Measurements from ENCODE around the gene AMOTL1. TPM values are rescaled to one million over a fixed set of nuclear protein-coding genes. Genes with fewer than 3 reads are reported as not detected.

AMOTL1 gene
- total and polyA plus RNA-seq, 12 donors = 3.0 to 26.7 (median 19.5) TPM

DNA sequence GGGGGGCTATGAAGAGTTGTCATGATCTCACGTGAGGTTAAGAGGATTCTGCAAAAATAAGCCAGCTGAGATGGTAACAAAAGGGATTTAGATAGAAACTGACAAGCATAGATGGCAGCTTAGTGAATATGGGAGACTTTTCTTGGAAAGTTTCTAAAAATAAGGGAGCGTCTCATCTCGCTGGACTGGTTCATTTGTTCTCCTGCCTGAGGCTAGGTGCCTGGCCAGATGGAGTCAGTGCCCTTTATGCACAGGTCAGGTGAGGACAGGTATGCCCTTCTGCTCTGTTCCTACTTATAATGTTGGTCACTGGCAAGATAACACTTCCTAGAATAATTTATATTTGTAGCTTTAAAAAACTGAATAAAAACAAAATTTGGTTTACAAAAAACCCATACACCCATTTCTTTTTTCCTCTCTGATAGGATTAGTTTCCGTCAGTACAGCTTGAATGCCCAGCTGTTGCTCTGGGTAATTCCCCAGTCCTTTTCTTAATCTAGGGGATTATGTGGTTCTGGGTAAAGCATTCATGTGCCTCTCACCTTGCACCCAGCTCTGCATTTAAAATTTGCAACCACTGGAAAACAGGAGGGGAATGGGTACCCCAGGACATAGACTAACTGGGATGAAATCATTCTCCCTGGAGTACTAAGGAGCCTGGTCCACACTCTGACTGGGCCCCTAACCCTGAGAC is 90.0 kb downstream of the AMOTL1 start:
- WGBS, 4 donors = 86 to 94% (median 90%) methylated on average over 4 of the region's 4 CpGs
- peaks cover 0 to 25% of the 10 kb centered on the region in 2 donors for H3K36me3 ChIP-seq (replicated peaks in 1 of 2)

DNA sequence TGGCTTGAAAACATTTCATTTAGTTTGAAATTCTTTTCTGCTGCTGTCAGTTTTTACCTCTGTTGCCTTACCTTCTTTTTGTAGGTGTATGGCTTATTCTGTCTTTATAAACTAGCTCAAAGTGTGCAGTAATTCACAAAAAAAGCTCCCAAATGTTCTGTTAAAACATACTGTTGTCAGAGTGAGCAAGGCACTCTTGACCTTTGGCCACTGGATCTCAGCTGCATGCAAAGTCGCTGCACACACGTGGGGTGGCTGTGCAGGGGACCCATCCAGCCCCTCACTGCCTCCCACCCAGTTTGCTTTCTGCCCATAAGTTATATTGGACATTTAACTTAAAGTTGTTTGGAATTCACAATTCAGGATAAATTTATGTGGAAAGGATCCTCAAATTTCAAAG is 92.2 kb downstream of the AMOTL1 start:
- intact Hi-C loops (cut with DNase I) = no loop called here
- no peak overlapping the region for H3K27ac ChIP-seq
- H3K36me3 ChIP-seq (replicated peaks in 1 of 2) = peaks cover 0 to 18% of the 10 kb centered on the region in 2 donors
- H3K4me1 ChIP-seq (replicated peaks in 1 of 2) = no peaks in the 10 kb centered on the region
- DNase-seq = no peak
- TF ChIP-seq, protein P1, sequence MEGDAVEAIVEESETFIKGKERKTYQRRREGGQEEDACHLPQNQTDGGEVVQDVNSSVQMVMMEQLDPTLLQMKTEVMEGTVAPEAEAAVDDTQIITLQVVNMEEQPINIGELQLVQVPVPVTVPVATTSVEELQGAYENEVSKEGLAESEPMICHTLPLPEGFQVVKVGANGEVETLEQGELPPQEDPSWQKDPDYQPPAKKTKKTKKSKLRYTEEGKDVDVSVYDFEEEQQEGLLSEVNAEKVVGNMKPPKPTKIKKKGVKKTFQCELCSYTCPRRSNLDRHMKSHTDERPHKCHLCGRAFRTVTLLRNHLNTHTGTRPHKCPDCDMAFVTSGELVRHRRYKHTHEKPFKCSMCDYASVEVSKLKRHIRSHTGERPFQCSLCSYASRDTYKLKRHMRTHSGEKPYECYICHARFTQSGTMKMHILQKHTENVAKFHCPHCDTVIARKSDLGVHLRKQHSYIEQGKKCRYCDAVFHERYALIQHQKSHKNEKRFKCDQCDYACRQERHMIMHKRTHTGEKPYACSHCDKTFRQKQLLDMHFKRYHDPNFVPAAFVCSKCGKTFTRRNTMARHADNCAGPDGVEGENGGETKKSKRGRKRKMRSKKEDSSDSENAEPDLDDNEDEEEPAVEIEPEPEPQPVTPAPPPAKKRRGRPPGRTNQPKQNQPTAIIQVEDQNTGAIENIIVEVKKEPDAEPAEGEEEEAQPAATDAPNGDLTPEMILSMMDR (IDR thresholded peaks at IDR 0.05) = no peak
- no peak for TF ChIP-seq POLR2A (IDR thresholded peaks at IDR 0.05)
- H3K4me3 ChIP-seq = no peak overlapping the region
- no peaks in the 10 kb centered on the region for H3K27me3 ChIP-seq
- WGBS, 4 donors = 89 to 97% (median 93%) methylated on average over 2 of the region's 2 CpGs
- no peaks in the 10 kb centered on the region for H3K9me3 ChIP-seq (replicated peaks in 1 of 3)

More for the DNA sequence above, 90.0 kb downstream of the AMOTL1 start:
- intact Hi-C loops (cut with DNase I) = no loop called here
- Histone ChIP-seq H3K27ac (no peak overlapping the region), H3K4me1 (replicated peaks in 1 of 2) (no peaks in the 10 kb centered on the region), H3K27me3 (no peaks in the 10 kb centered on the region), H3K4me3 (no peak overlapping the region), H3K9me3 (replicated peaks in 1 of 3) (no peaks in the 10 kb centered on the region)
- DNase-seq = no peak
- no peak for TF ChIP-seq POLR2A (IDR thresholded peaks at IDR 0.05)
- TF ChIP-seq, protein P1 (IDR thresholded peaks at IDR 0.05) = no peak

DNA sequence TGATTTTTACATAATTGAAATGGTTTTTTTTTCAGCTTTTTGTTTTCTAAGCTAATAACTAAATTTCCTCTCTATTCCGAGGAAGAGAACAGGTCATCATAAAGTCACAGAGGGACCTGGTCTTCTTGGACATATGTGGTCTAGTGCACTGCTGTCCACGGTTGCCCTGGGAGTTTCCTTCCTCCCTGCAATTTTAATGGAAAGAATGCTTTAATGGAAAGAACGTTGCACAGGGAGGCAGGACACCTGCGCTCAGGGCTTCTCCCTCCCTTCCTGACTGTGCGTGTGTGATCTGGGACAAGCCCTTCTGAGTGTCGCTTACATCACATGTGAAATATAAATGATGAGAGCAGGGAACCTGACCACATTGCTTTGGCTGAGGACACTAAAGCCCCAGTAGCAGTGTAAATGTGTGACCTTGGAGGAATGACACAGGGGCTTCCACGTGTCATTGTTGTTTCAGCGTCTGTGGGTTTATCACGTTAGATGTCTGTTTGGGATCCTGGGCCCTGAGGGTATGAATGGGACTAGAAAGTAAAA is 93.2 kb downstream of the AMOTL1 start:
- intact Hi-C loops (cut with DNase I) = no loop called here
- WGBS, 4 donors = 74 to 80% (median 77%) methylated on average over 9 of the region's 9 CpGs
- Histone ChIP-seq H3K9me3 (replicated peaks in 1 of 3) (no peaks in the 10 kb centered on the region), H3K4me1 (replicated peaks in 1 of 2) (no peaks in the 10 kb centered on the region), H3K4me3 (no peak overlapping the region), H3K36me3 (replicated peaks in 1 of 2) (peaks cover 0 to 28% of the 10 kb centered on the region in 2 donors), H3K27me3 (no peaks in the 10 kb centered on the region), H3K27ac (no peak overlapping the region)
- no peak for TF ChIP-seq POLR2A (IDR thresholded peaks at IDR 0.05)
- TF ChIP-seq, protein P1 (IDR thresholded peaks at IDR 0.05) = no peak
- DNase-seq = no peak

DNA sequence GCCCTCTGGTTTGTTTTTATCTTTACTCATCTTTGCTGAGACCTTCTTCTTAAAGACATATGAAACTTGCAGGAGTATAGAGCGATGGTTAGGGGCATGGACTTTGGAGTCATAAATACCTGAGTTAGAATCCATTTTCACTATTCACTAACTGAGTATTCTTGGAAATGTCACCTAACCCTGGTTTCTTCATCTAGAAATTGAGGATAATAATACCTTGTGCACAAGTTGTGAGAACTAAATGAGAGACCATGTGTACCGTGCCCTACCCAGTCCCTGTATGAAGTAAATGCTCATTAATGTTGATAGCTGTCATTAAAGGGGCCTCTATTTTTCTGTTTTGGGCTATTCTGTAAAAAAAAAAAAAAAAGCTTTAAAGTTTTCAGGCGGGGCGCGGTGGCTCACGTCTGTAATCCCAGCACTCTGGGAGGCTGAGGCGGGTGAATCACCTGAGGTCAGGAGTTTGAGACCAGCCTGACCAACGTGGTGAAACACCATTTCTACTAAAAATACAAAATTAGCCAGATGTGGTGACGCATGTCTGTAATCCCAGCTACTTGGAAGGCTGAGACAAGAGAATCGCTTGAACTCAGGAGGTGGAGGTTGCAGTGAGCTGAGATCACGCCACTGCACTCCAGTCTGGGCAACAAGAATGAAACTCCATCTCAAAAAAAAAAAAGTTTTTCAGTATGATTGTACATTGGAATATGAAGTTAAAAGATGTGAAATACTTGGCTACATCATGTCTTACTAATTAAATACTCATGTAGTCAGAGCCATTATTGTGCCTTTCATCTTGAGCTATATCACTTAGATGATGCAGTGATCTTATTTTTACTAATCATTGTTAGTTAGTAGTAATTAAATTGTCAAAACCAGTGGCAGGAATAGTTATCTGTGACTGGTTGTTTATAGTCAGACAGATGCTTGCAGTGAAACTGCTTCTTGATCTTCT is 95.0 kb downstream of the AMOTL1 start:
- intact Hi-C loops (cut with DNase I) = no loop called here
- H3K9me3 ChIP-seq (replicated peaks in 1 of 3) = no peaks in the 10 kb centered on the region
- WGBS, 4 donors = 88 to 92% (median 91%) methylated on average over 11 of the region's 11 CpGs
- no peak overlapping the region for H3K4me3 ChIP-seq
- DNase-seq = no peak
- H3K4me1 ChIP-seq (replicated peaks in 1 of 2) = no peaks in the 10 kb centered on the region
- peaks cover 0 to 43% of the 10 kb centered on the region in 2 donors for H3K36me3 ChIP-seq (replicated peaks in 1 of 2)
- TF ChIP-seq, protein P1 (IDR thresholded peaks at IDR 0.05) = no peak
- TF ChIP-seq POLR2A (IDR thresholded peaks at IDR 0.05) = no peak
- H3K27ac ChIP-seq = no peak overlapping the region
- no peaks in the 10 kb centered on the region for H3K27me3 ChIP-seq

Data from adrenal gland (tissue), 12 donors.